HG02678 (cell line): ENCODE results near the gene RBM19.
"Not testable (repeated sequence)": the region's sequence is repeated elsewhere in the genome, so short reads cannot be mapped to it uniquely, and the experiment has no call there.

ENCODE experiments used
- ATAC-seq: cut with Tn5 transposase; IDR thresholded peaks from one replicate; pipeline ENCODE4 v1.9.1; 2021; ENCODE audit warnings: mild to moderate bottlenecking, moderate library complexity; ENCODE audit not compliant: unreplicated experiment

RBM19 gene, protein sequence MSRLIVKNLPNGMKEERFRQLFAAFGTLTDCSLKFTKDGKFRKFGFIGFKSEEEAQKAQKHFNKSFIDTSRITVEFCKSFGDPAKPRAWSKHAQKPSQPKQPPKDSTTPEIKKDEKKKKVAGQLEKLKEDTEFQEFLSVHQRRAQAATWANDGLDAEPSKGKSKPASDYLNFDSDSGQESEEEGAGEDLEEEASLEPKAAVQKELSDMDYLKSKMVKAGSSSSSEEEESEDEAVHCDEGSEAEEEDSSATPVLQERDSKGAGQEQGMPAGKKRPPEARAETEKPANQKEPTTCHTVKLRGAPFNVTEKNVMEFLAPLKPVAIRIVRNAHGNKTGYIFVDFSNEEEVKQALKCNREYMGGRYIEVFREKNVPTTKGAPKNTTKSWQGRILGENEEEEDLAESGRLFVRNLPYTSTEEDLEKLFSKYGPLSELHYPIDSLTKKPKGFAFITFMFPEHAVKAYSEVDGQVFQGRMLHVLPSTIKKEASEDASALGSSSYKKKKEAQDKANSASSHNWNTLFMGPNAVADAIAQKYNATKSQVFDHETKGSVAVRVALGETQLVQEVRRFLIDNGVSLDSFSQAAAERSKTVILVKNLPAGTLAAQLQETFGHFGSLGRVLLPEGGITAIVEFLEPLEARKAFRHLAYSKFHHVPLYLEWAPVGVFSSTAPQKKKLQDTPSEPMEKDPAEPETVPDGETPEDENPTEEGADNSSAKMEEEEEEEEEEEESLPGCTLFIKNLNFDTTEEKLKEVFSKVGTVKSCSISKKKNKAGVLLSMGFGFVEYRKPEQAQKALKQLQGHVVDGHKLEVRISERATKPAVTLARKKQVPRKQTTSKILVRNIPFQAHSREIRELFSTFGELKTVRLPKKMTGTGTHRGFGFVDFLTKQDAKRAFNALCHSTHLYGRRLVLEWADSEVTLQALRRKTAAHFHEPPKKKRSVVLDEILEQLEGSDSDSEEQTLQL

DNA sequence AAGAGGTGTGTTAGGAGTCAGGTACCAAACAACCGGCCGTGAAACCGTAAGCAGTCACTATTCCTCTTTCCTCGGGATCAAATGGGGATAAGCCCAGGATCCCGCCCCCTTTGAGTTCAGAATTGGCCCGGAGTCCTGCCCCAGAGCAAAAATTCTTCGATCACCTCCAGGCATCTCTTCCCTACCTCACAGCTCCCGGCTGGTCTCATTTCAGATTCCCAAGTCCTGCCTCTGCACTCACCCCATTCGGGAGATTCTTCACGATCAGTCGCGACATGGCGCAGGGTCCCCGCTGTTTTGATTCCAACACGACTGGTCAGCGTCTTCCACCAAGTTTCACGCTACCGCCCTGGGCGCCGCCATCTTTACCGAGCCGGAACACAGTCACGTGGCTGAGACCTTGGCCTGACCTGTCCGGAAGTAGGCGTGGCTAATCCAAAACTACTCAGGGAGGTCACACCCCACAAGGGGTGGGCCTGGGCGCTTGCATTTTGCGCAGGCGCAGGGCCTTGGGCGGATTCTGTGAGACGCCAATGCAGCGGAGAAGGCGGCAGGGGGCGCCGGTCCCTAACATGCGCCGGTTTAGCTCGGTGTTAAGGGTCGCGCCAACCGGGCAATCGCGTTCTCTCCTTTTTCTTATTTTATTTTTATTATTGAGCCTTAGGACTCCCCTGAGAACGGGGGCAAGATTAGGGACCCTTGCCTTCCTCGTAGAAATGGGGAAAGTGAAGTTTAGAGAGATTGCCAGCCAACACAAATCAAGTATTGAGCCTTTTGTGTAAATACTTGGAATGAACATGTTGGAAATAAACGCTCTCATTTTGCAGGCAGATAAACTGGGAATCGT, at the start of gene RBM19:
Gene RBM19 (minus strand): TSS at position 375 of the 847 bp plus-strand sequence. CDS start 98 bp downstream, at position 277.
- ATAC-seq = peak; percentile 95

DNA sequence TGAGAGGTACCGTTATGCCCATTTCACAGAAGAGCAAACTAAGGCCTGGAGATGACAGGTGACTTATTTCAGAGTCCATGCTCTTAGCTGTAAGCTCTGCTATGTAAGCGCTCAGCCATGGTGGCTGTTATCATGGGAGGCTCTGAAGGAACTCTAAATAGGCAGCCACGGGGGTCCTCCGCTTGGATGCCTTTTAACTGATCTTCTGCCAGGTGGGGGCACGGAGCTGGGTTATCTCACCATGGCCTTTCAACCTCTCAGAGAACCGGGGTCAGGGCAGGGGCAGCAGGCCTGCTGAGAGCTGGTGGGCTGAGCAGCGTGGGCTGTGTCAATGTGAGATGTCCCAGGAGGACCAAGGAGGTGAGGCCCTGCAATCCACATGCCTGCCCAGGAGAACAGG, 49.7 kb upstream of the RBM19 start:
- no peak for ATAC-seq

DNA sequence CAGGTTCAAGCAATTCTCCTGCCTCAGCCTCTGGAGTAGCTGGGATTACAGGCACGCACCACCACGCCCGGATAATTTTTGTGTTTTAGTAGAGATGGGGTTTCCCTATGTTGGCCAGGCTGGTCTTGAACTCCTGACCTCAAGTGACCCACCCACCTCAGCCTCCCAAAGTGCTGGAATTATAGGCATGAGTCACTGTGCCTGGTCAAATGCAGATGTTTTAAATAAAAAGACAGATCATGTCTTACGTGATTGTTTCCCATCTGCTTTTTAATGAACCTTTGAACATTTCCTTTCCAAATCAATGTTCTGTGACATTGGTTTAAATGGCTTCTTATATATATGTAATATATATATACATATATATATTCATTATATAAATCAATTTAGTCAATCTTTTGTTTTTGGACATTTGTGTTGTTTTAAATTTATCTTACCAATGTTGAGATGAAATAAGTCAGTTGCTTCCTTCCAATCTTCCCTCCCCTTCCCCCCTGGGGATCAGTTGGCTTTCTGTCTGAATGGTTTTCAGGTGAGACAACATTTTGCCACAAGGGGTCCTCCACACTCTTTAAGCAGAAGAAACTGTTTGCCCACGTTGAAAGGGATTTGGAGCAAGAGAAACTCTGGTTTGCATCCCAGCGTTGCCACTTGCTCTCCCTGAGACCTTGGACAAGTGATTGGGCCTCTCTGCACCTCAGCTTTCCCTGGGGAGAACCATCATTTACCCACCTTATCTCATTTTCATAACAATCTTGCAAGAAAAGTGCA, 47.6 kb upstream of the RBM19 start:
- no peak for ATAC-seq

DNA sequence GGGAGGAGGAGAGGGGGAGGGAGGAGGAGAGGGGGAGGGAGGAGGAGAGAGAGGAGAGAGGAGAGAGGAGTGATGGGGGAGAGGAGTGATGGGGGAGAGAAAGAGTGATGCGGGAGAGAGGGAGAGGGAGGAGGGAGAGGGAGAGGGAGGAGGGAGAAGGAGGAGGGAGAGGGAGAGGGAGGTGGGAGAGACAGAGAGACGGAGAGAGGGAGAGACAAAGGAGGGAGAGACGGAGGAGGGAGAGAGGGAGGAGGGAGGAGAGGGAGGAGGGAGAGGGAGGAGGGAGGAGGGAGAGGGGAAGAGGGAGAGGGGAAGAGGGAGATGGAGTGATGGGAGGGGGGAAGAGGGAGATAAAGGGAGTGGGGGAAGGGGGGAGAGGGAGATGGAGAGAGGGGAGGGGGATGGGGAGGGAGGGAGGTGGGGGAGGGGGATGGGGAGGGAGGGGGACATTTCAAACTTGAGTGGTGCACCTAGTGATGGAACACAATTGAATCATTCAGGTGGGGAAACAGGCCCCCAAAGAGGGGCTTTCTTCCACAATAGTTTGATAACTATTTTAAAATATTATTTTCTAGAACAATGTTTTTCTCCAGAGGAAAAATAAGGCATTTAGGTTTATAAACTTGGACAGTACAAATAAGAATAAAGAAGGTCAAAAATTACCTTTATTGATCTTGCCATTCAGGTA, 46.8 kb upstream of the RBM19 start:
- no peak for ATAC-seq

DNA sequence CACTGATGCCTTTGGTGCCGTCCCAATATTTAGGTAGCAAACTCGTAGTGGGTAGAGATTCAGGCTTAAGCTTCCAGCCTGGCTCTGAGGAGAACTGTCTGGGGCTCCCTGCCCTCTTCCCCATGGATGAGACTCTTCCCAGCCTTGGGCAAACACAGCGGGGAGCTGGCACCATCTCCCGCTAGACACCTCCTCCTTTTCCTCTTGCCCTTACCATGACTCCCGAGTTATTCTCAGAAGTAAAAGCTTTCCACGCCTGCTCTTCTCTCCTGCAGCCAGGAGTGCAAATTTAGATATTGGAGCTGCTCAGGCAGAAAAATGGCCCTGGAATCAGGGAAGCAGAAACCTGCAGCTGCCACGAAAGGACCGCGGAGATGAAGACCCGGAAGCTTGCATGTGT, 45.6 kb upstream of the RBM19 start:
- no peak for ATAC-seq

DNA sequence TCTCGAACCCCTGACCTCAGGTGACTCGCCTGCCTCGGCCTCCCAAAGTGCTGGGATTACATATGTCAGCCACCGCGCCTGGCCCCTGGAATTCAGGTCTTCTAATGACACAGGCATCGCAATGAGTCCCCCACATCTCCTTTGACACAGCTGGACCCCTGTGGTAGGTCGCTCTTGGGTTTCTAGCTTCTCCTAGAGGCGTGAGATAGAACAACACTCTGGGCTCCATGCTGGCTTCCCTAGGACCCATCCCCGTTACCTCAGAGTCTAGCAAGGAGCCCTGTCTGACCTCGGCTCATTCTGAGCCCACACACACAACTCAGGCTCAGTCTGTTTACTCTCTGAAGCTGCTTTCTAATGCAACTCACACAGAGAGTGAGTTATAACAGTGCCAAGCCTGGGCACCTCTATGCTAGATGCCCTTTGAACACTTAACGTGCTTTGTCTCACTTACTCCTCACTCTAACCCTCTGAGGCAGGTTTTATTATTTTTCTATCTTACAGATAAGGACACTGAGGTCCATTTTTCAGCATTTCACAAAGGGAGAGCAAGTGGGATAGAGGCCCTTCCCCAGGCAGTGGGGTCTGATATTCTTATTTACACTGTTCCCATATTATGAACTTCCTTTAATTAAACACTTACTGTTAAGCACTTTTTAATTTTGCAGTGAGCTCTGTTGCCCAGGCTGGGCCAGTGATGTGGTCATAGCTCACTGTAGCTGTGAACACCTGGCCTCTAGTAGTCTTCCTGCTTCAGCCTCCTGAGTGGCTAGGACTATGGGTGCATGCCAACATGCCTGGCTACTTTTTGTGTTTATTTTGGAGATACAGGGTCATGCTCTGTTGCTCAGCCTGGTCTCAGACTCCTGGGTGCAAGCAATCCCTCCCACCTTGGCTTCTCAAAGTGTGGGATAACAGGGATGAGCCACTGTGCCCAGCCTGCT, 40.6 kb upstream of the RBM19 start:
- no peak for ATAC-seq

DNA sequence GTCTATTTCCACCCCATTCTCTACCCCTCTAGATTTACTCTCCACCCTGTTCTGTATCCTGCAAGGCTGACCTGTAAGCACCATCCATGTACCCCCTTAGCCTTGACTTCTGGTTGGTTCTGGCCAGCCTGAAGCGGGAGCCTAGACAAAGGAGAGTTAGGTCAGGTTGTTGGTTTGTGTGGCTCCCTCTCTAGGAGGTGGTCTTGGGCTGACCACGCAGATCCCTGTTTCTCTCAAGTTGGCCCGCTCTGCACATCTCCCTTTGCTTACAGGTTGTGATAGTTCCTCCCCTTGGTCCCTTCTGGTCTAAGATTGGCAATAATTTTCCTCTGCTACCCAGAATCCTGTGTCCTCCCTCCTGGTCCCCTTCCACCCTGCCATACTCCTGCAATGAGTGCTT, 38.3 kb upstream of the RBM19 start:
- no peak for ATAC-seq

DNA sequence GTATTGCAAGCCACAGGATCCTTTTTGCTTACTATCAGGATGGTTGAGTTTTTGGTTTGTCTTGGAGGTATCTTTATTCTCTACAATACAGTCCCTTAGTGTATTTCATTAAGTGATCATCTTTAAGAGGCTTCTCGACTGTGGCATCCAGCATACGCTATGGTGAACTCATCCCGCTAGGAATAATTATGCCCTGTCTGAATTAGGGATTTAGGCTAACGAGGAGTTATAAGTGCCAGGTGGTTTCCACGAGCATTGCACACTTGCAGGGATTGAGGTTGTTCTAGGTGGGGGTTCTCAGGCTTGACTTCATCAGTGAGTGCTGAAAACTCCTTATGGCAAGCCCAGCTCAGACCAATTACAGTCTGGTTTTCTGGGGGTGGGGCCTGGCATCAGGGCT, 37.2 kb upstream of the RBM19 start:
- ATAC-seq = no peak

DNA sequence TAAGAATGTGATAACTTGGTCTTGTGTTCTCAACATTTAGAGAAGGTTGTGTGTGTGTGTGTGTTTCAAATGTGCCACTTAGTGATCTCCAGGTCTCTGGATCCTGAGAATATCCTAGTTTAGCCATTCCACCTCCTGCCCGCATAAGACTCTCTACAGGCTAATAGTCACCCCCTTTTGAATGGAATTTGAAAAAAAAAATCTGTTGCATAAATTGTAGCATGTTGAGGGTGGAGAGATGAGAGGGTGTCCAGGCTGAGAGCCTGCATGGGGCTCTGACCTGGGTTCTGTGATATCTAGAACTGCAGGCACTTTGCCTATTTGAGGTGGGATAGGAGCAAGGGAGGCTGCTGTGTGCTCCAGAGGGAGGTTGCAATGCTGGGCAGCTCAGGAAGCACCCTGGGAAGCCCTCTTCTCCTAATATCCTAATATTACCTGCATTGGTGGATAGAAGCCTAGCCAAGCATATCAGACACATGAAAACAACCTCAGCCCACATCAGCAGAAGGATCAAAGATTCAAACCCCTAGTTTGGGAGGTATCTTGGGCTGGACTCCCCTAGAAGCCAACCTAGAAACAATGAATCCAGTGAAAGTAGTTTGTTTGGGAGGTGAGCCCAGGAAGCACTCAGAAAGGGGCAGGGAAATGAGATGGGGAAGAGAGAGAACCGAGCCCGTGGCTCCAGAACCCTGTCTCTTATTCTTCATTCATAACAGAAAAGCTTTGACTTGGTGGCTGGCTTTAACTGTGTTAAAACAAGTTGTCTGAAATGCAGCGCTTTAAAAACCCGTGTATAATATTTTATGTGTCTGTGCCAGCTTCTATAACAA, 35.6 kb upstream of the RBM19 start:
- ATAC-seq = no peak

DNA sequence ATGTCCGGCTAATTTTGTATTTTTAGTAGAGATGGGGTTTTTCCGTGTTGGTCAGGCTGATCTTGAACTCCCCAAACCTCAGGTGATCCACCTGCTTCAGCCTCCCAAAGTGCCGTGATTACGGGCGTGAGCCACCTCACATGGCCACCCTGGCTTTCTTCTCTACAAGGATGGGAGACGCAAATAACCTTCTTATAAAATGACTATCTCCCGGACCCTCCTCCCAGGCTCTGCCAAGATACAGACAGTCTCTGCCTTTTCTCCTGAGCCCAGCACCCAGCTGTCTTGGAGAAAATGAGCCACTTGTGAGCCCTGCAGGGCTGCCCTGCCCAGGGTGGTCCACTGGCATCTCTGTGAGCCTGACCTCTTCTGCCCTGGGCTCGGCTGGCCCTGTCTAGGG, 34.7 kb upstream of the RBM19 start:
- ATAC-seq = no peak

DNA sequence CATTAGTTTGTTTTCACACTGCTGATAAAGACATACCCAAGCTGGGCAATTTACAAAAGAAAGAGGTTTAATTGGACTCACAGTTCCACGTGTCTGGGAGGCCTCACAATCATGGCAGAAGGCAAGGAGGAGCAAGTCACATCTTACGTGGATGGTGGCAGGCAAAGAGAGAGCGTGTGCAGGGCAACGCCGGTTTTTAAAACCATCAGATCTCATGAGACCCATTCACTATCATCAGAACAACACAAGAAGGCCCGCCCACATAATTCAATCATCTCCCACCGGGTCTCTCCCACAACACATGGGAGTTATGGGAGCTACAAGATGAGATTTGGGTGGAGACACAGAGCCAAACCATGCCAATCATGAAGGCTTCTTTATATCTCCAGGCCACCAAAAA, 34.1 kb upstream of the RBM19 start:
- ATAC-seq = not testable (repeated sequence)

DNA sequence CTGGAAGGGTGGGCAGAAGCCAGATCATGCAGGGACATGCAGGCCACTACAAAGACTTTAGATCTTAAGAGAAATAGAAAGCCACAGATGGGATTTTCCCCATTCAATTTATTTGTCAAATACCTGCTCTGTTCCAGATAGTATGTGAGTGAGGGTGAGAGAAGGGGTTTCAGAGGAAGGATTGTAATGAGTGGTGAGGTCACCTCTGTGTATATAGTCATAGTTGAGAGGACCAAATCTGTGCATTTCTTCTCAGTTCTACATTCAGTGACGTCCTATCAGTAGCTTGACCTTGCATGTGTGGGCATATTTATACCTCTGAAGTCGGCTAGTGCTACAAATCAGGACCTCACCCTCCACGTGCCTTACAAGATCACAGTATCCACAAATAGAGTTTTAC, 31.2 kb upstream of the RBM19 start:
- no peak for ATAC-seq

DNA sequence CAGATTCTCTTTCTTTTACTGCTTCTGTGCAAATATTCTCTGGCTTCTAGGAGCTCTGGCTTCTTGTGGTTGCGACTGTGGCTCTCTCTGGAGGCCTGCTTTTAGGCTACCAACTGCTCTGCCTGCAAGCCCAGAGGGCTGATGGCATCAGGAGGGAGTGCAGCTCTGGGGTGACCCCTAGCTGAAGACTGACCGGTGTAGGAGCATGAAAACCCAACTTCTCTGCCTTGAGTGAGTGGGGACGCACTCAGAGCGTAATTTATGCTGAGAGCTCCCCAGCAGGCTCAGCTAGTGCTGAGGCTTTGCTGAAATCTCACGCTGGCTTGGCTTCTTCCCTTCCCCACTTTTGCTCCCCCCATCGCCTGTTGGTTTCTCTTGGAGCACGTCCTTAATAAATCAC, 29.9 kb upstream of the RBM19 start:
- no peak for ATAC-seq

DNA sequence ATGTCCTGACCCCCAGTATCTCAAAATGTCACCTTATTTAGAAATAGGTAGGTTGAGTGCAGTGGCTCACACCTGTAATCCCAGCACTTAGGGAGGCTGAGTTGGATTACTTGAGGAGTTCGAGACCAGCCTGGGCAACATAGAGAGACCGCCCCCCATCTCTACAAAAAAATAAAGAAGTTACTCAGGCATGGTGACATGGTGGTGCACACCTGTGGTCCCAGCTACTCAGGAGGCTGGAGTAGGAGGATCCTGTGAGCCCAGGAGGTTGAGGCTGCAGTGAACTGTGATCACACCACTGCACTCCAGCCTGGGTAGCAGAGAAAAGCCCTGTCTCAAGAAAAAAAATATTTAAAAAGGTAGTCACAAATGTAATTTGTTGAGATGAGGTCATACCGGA, 27.9 kb upstream of the RBM19 start:
- ATAC-seq = no peak

DNA sequence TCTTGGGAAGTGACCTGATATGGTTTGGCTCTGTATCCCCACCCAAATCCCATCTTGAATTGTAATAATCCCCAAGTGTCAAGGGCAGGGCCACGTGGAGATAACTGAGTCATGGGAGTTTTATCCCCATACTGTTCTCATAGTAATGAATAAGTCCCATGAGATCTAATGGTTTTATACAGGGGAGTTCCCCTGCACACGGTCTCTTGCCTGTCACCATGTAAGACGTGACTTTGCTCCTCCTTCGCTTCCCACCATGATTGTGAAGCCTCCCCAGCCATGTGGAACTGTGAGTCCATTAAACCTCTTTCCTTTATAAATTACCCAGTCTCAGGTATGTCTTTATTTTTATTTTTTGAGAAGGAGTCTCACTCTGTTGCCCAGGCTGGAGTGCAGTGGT, 26.6 kb upstream of the RBM19 start:
- not testable (repeated sequence) for ATAC-seq

DNA sequence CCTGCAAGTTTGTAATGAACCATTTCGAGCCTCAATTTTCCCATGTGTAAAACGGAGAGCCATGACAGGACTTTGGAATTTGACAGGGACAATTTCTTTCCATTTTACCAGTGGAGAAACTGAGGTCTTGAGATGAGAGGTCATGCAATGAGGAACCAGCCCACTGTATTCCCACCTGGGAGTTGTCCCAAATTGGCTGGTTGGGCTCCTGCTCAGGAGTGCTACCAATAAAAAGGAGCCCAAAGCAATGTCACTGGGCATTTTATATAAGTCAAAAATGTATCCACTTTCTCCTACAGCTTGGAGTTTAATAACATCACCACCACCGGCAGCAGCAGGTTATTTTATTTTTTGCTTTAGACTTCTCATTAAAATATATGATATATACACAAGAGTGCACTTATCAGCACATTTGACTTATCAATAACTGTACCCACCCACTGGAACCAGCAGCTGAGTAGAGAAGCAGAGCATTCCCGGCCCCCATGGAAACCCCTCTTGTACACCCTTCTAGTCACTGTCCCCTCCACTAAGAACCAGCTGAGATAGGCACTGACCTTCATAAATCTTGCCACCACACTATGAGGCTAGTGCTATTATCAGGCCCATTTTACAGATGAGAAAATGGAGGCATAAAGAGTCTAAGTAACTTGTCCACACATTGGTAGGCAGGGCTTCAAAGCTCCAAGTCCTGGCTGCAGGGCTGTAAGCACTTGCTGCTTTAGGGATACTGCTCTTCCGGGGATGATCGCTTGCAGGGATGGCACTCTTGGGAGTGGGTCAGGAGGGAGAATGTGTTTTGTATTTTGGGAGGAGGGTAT, 25.3 kb upstream of the RBM19 start:
- ATAC-seq = no peak
